ENCODE data around the gene BEND7.
"Not testable (repeated sequence)": the region's sequence is repeated elsewhere in the genome, so short reads cannot be mapped to it uniquely, and the experiment has no call there.

The BEND7 gene

GRCh38 chr10:13528875-13529713 lies at the start of gene BEND7:
Gene BEND7 (minus strand): TSS chr10:13529014. CDS start chr10:13528533, 481 bp downstream.
- peak; percentile 42 for DNase-seq (ENCODE audit: insufficient read length, low spot score)
- FAIRE-seq: no peak

- FAIRE-seq: no peak
- DNase-seq (ENCODE audit: insufficient read length, low spot score): no peak
Observed at GRCh38 chr10:13573960-13574359, 45.1 kb upstream of the BEND7 start.

- DNase-seq (ENCODE audit: insufficient read length, low spot score): no peak
- FAIRE-seq: no peak
Observed at GRCh38 chr10:13571541-13571940, 42.7 kb upstream of the BEND7 start.

- DNase-seq (ENCODE audit: insufficient read length, low spot score) (no peak), FAIRE-seq (no peak)
Observed at GRCh38 chr10:13567030-13567429, 38.2 kb upstream of the BEND7 start.

GRCh38 chr10:13564576-13564975 lies 35.8 kb upstream of the BEND7 start:
- FAIRE-seq (no peak), DNase-seq (ENCODE audit: insufficient read length, low spot score) (no peak)

- DNase-seq (ENCODE audit: insufficient read length, low spot score) (no peak), FAIRE-seq (no peak)
Observed at GRCh38 chr10:13563481-13564445, 34.9 kb upstream of the BEND7 start.

- no peak for DNase-seq (ENCODE audit: insufficient read length, low spot score)
- FAIRE-seq: no peak
Observed at GRCh38 chr10:13560597-13560996, 31.8 kb upstream of the BEND7 start.

GRCh38 chr10:13559124-13559700 lies 30.4 kb upstream of the BEND7 start:
- no peak for DNase-seq (ENCODE audit: insufficient read length, low spot score)
- no peak for FAIRE-seq

GRCh38 chr10:13555884-13556510 lies 27.2 kb upstream of the BEND7 start:
- DNase-seq (ENCODE audit: insufficient read length, low spot score) (no peak), FAIRE-seq (no peak)

GRCh38 chr10:13550802-13551201 lies 22.0 kb upstream of the BEND7 start:
- no peak for DNase-seq (ENCODE audit: insufficient read length, low spot score)
- FAIRE-seq: no peak

GRCh38 chr10:13542533-13542932 lies 13.7 kb upstream of the BEND7 start:
- no peak for FAIRE-seq
- no peak for DNase-seq (ENCODE audit: insufficient read length, low spot score)

- not testable (repeated sequence) for DNase-seq (ENCODE audit: insufficient read length, low spot score); FAIRE-seq
Observed at GRCh38 chr10:13537985-13538384, 9.2 kb upstream of the BEND7 start.

GRCh38 chr10:13536674-13537366 lies 8.0 kb upstream of the BEND7 start:
- DNase-seq (ENCODE audit: insufficient read length, low spot score): no peak
- no peak for FAIRE-seq

GRCh38 chr10:13535346-13535745 lies 6.5 kb upstream of the BEND7 start:
- DNase-seq (ENCODE audit: insufficient read length, low spot score): no peak
- no peak for FAIRE-seq

- DNase-seq (ENCODE audit: insufficient read length, low spot score): no peak
- no peak for FAIRE-seq
Observed at GRCh38 chr10:13529714-13529973, 830 bp upstream of the BEND7 start.

GRCh38 chr10:13528123-13528874 lies 515 bp downstream of the BEND7 start:
- FAIRE-seq (no peak), DNase-seq (ENCODE audit: insufficient read length, low spot score) (peak; percentile 40)

- FAIRE-seq (no peak), DNase-seq (ENCODE audit: insufficient read length, low spot score) (no peak)
Observed at GRCh38 chr10:13527864-13528122, 1.0 kb downstream of the BEND7 start.

- FAIRE-seq (no peak), DNase-seq (ENCODE audit: insufficient read length, low spot score) (no peak)
Observed at GRCh38 chr10:13526948-13527863, 1.6 kb downstream of the BEND7 start.

GRCh38 chr10:13525663-13526062 lies 3.2 kb downstream of the BEND7 start:
- no peak for FAIRE-seq

More at GRCh38 chr10:13525663-13526062, 3.2 kb downstream of the BEND7 start:
- DNase-seq (ENCODE audit: insufficient read length, low spot score): no peak
